ENCODE measurements around the gene PHACTR3.

DNA sequence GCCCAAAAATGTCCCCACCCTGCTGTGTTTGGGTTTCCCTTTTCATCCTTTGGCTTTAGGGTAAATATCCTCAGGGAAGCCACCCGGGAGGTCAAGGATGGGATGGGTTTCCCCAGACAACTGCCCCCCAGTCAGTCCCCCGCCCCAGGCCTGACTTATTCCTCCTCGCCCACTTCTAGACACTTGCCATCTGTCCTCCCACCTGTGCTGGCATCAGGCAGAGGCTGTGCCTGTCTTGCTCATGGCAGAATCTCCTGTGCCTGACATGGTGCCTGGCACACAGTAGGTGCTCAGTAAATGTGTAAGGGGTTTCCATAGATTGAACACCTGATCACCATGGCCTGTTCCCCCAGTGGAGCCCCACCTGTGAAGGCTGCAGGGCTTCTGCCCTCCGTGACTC lies 141.8 kb downstream of the PHACTR3 start:
- TF ChIP-seq EZH2 (optimal IDR thresholded peaks at IDR 0.05; ENCODE audit: low read depth, low read length): no peak
- TF ChIP-seq, protein P1, sequence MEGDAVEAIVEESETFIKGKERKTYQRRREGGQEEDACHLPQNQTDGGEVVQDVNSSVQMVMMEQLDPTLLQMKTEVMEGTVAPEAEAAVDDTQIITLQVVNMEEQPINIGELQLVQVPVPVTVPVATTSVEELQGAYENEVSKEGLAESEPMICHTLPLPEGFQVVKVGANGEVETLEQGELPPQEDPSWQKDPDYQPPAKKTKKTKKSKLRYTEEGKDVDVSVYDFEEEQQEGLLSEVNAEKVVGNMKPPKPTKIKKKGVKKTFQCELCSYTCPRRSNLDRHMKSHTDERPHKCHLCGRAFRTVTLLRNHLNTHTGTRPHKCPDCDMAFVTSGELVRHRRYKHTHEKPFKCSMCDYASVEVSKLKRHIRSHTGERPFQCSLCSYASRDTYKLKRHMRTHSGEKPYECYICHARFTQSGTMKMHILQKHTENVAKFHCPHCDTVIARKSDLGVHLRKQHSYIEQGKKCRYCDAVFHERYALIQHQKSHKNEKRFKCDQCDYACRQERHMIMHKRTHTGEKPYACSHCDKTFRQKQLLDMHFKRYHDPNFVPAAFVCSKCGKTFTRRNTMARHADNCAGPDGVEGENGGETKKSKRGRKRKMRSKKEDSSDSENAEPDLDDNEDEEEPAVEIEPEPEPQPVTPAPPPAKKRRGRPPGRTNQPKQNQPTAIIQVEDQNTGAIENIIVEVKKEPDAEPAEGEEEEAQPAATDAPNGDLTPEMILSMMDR (IDR thresholded peaks at IDR 0.05; ENCODE audit: low read length): no peak
- TF ChIP-seq EZH2phosphoT487 (IDR thresholded peaks at IDR 0.05; ENCODE audit: low read length): no peak

Measured in MM.1S (cell line).